EL (cell line): ENCODE results near the gene KRT83.
"Not testable (repeated sequence)": the region's sequence is repeated elsewhere in the genome, so short reads cannot be mapped to it uniquely, and the experiment has no call there.

Experiments used
- DNase-seq: peaks from one replicate; pipeline ENCODE4 v3.0.0-alpha.2; 2016

The KRT83 gene

GRCh38 chr12:52307836-52308805 lies 13.1 kb downstream of the KRT83 start:
- DNase-seq = peak; percentile 53

- no peak for DNase-seq
These were observed 14.5 kb downstream of the KRT83 start for GRCh38 chr12:52306731-52307130.

- no peak for DNase-seq
These were observed 15.1 kb downstream of the KRT83 start for GRCh38 chr12:52305921-52306705.

- DNase-seq = peak; percentile 21
These were observed 16.2 kb downstream of the KRT83 start for GRCh38 chr12:52304941-52305411.

GRCh38 chr12:52302242-52302914 lies 18.8 kb downstream of the KRT83 start:
- DNase-seq = not testable (repeated sequence)

GRCh38 chr12:52301721-52302120 lies 19.5 kb downstream of the KRT83 start:
- DNase-seq = not testable (repeated sequence)

- peak; percentile 27 for DNase-seq
These were observed 20.2 kb downstream of the KRT83 start for GRCh38 chr12:52300796-52301691.

- no peak for DNase-seq
These were observed 22.5 kb downstream of the KRT83 start for GRCh38 chr12:52298677-52299190.

GRCh38 chr12:52296572-52297215 lies 24.5 kb downstream of the KRT83 start:
- DNase-seq = no peak

GRCh38 chr12:52295663-52296062 lies 25.5 kb downstream of the KRT83 start:
- no peak for DNase-seq

- DNase-seq = no peak
These were observed 26.4 kb downstream of the KRT83 start for GRCh38 chr12:52294803-52295202.

GRCh38 chr12:52293926-52294325 lies 27.3 kb downstream of the KRT83 start:
- DNase-seq = no peak

GRCh38 chr12:52291267-52291935 lies 29.8 kb downstream of the KRT83 start, which contains the start of gene KRT81:
Gene KRT81, minus strand, starts transcription at chr12:52291534. Its CDS starts 69 bp downstream, at chr12:52291465.
- DNase-seq = no peak

- not testable (repeated sequence) for DNase-seq
These were observed 30.6 kb downstream of the KRT83 start for GRCh38 chr12:52290483-52291134.

- DNase-seq = peak; percentile 44
These were observed 33.1 kb downstream of the KRT83 start for GRCh38 chr12:52287816-52288805.

GRCh38 chr12:52286857-52287785 lies 34.1 kb downstream of the KRT83 start:
- not testable (repeated sequence) for DNase-seq

GRCh38 chr12:52285851-52286530 lies 35.2 kb downstream of the KRT83 start:
- DNase-seq = no peak
